HEK293 (cell line): ENCODE results near the gene FILIP1L.

Experiments
- CTCF ChIA-PET: fragments of 350-600 bp; formaldehyde crosslinking; extraction: SDS; loops from one replicate; lab custom pipeline; 2021; ENCODE audit warnings: antibody characterized with exemption; lab: Yijun Ruan, JAX
- POLR2A ChIA-PET: fragments of 300-600 bp; formaldehyde crosslinking; extraction: SDS; loops from one replicate; lab custom pipeline; 2020; ENCODE audit warnings: antibody characterized with exemption, inconsistent platforms; lab: Yijun Ruan, JAX
- H3K27ac ChIP-seq: fragments of 200-500 bp; sonication (Bioruptor generic); 2 replicates; pipeline ENCODE4 v1.5.1; 2014; ENCODE audit warnings: low read depth, low read length, control low read depth, inconsistent platforms; ENCODE audit errors: extremely low read depth
- H3K36me3 ChIP-seq, 2 experiments: fragments of 200-500 bp in 1 of 2; sonication (Bioruptor generic) in 1 of 2; 1 replicate in 1 of 2; 2 replicates in 1 of 2; pipeline ENCODE4 v1.5.1; 2014 to 2017; ENCODE audit warnings: inconsistent platforms in 2 of 2, low read length in 2 of 2; ENCODE audit not compliant: control insufficient read depth in 2 of 2, insufficient read depth in 1 of 2
- H3K4me1 ChIP-seq: fragments of 200-500 bp; sonication (Bioruptor generic); 2 replicates; pipeline ENCODE4 v1.5.1; 2014; ENCODE audit warnings: mild to moderate bottlenecking, low read length, inconsistent platforms; ENCODE audit not compliant: control insufficient read depth, insufficient read depth
- H3K4me3 ChIP-seq: 2 replicates; pipeline ENCODE4 v1.5.1; 2011; ENCODE audit warnings: low read depth, mild to moderate bottlenecking, control low read depth, low read length, moderate library complexity
- H3K9me3 ChIP-seq: fragments of 200-500 bp; sonication (Bioruptor generic); 2 replicates; pipeline ENCODE4 v1.5.1; 2014; ENCODE audit warnings: low read depth, low read length, inconsistent platforms; ENCODE audit not compliant: control insufficient read depth, insufficient read depth
- PBX3 ChIP-seq: sonication (generic); formaldehyde crosslinking; IDR thresholded peaks from 2 replicates; pipeline ENCODE4 v1.8.1; 2022; ENCODE audit warnings: mild to moderate bottlenecking, moderate library complexity, missing genetic modification reagents
- REST ChIP-seq: fragments of 450-650 bp; formaldehyde crosslinking; IDR thresholded peaks from 2 replicates; pipeline ENCODE4 v1.5.1; 2016; ENCODE audit warnings: missing biosample characterization, missing genetic modification characterization
- SETDB1 ChIP-seq: IDR thresholded peaks from one replicate; pipeline ENCODE4 v1.6.1; 2017; ENCODE audit warnings: mild to moderate bottlenecking, low read length, moderate library complexity, mixed read lengths; ENCODE audit not compliant: insufficient read length
- ZBTB6 ChIP-seq: fragments of 450-650 bp; formaldehyde crosslinking; IDR thresholded peaks from 2 replicates; pipeline ENCODE4 v1.5.1; 2017; ENCODE audit warnings: missing biosample characterization, missing genetic modification characterization
- ZNF112 ChIP-seq: fragments of 450-650 bp; formaldehyde crosslinking; IDR thresholded peaks from 2 replicates; pipeline ENCODE4 v1.5.0; 2017; ENCODE audit warnings: missing biosample characterization, missing genetic modification characterization
- ZNF140 ChIP-seq: fragments of 450-650 bp; formaldehyde crosslinking; IDR thresholded peaks from 2 replicates; pipeline ENCODE4 v1.5.1; 2016; ENCODE audit warnings: missing biosample characterization, missing genetic modification characterization
- ZNF174 ChIP-seq: fragments of 450-650 bp; formaldehyde crosslinking; IDR thresholded peaks from 2 replicates; pipeline ENCODE4 v1.5.0; 2017; ENCODE audit warnings: missing biosample characterization, mild to moderate bottlenecking, missing genetic modification characterization
- ZNF175 ChIP-seq: fragments of 450-650 bp; formaldehyde crosslinking; IDR thresholded peaks from 2 replicates; pipeline ENCODE4 v1.5.1; 2016; ENCODE audit warnings: missing biosample characterization, missing genetic modification characterization
- ZNF19 ChIP-seq: fragments of 450-650 bp; formaldehyde crosslinking; IDR thresholded peaks from 2 replicates; pipeline ENCODE4; 2016; ENCODE audit warnings: missing biosample characterization, missing genetic modification characterization, low read depth
- ZNF248 ChIP-seq: fragments of 450-650 bp; formaldehyde crosslinking; IDR thresholded peaks from 2 replicates; pipeline ENCODE4 v1.5.1; 2017; ENCODE audit warnings: missing biosample characterization, missing genetic modification characterization
- ZNF335 ChIP-seq: fragments of 450-650 bp; formaldehyde crosslinking; conservative IDR thresholded peaks from 2 replicates; pipeline ENCODE4 v1.5.1; 2016; ENCODE audit warnings: missing biosample characterization, missing genetic modification characterization
- ZNF792 ChIP-seq: fragments of 450-650 bp; formaldehyde crosslinking; IDR thresholded peaks from 2 replicates; pipeline ENCODE4 v1.5.1; 2016; ENCODE audit warnings: missing biosample characterization, missing genetic modification characterization
- ZSCAN18 ChIP-seq: fragments of 450-650 bp; formaldehyde crosslinking; IDR thresholded peaks from 2 replicates; pipeline ENCODE4 v1.5.1; 2016; ENCODE audit warnings: missing biosample characterization, missing genetic modification characterization
- ZSCAN30 ChIP-seq: fragments of 450-650 bp; IDR thresholded peaks from 2 replicates; pipeline ENCODE4 v1.5.1; 2018; ENCODE audit warnings: missing biosample characterization, mild to moderate bottlenecking, missing genetic modification characterization, moderate library complexity
- TF ChIP-seq, protein P1 (sequence below): fragments of 450-650 bp; formaldehyde crosslinking; IDR thresholded peaks from 2 replicates; pipeline ENCODE4 v1.5.1; 2016; ENCODE audit warnings: missing biosample characterization, missing genetic modification characterization

The FILIP1L gene

GRCh38 chr3:99910752-99911290 is 203.5 kb downstream of the FILIP1L start (continued):
- TF ChIP-seq SETDB1 (no peak), ZNF248 (tag by site-specific recombination) (no peak)

- Histone ChIP-seq H3K9me3 (no peaks in the 10 kb centered on the region), H3K4me3 (no peak overlapping the region), H3K4me1 (peaks cover 2% of the 10 kb centered on the region; the same call in 1 of the 2 replicates), H3K27ac (no peak overlapping the region), H3K36me3 (no peaks in the 10 kb centered on the region)
- ChIA-PET POLR2A (no interaction called here), CTCF (no interaction called here)
- no peak for TF ChIP-seq ZSCAN18 (tag by site-specific recombination)
- TF ChIP-seq PBX3, result no peak
- TF ChIP-seq ZNF19, result no peak
- TF ChIP-seq REST (tag by site-specific recombination), result no peak
- no peak for TF ChIP-seq ZNF792 (tag by site-specific recombination)
- no peak for TF ChIP-seq ZNF335 (tag by site-specific recombination)
- no peak for TF ChIP-seq ZNF112 (tag by site-specific recombination)
- TF ChIP-seq ZNF174 (tag by site-specific recombination), result no peak
- no peak for TF ChIP-seq ZNF175 (tag by site-specific recombination)
- no peak for TF ChIP-seq ZBTB6 (tag by site-specific recombination)
- TF ChIP-seq ZNF140, result no peak
- TF ChIP-seq, protein P1, sequence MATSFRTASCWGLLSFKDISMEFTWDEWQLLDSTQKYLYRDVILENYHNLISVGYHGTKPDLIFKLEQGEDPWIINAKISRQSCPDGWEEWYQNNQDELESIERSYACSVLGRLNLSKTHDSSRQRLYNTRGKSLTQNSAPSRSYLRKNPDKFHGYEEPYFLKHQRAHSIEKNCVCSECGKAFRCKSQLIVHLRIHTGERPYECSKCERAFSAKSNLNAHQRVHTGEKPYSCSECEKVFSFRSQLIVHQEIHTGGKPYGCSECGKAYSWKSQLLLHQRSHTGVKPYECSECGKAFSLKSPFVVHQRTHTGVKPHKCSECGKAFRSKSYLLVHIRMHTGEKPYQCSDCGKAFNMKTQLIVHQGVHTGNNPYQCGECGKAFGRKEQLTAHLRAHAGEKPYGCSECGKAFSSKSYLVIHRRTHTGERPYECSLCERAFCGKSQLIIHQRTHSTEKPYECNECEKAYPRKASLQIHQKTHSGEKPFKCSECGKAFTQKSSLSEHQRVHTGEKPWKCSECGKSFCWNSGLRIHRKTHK, result no peak
- no peak for TF ChIP-seq ZSCAN30 (tag by site-specific recombination)
Measured at GRCh38 chr3:99909714-99910495, 204.4 kb downstream of the FILIP1L start.
